GM18511 (cell line): ENCODE results near the gene YWHAH.

ENCODE experiments used
- ATAC-seq: cut with Tn5 transposase; IDR thresholded peaks from one replicate; pipeline ENCODE4 v1.9.1; 2021; ENCODE audit warnings: mild to moderate bottlenecking, moderate library complexity; ENCODE audit not compliant: unreplicated experiment

The YWHAH gene

DNA sequence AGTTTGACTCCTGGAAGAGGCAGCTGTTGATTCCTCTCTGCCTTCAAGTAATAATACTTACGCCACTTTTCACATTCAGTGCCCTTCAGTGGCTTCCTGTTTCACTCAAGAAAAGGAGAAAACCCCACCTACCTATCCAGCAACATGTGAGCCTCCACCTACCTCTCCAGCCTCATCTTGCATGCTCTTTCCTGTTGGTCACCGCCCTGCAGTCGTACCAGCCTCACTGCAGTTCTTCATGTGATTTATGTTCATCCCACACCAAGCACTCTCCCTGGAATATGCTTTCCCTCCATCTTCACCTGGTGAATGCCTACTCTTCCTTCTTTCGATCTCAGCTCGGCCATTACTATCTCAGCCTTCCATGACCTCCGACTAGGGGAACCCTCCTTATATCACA lies 21.8 kb upstream of the YWHAH start:
- ATAC-seq: no peak

DNA sequence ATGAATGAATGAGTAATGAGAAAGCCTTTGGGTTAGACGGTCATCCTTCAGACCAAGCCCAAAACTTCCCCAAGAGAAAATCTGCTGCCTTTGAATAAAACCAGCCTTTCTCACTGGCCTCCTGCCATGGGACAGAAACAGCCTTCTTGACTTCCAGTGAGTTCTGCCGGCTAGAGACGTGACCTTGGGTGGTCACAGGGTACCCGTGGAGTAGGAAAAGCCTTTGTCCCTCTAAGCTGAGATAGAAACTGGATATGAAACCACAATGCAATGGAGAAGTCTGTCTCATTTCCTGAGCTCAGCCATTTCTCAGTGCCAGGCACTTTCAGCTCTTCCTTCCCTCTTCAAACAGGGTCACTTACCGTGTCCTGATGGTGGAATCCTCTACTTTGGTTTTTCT lies 21.2 kb upstream of the YWHAH start:
- no peak for ATAC-seq

DNA sequence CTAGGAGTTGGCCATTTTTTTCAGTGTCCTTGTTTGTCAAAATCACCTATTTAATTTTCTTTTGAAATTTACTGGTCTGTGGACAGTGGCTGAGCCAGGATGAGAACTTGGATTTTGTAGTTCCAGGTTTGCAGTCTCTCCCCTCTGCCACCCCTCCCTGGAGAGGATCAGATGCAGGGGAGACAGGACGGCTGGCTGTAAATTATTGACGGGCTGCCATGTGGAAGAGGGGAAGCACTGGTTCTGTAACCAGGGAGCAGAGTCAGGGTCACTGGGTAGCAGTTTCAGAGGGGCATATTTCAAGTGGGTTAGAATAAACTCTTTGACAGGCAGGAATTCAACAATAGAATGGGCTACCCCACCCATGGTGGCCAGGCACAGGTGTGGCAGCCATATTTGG lies 20.6 kb upstream of the YWHAH start:
- no peak for ATAC-seq

GRCh38 chr22:31925056-31925455 lies 19.3 kb upstream of the YWHAH start:
- no peak for ATAC-seq

DNA sequence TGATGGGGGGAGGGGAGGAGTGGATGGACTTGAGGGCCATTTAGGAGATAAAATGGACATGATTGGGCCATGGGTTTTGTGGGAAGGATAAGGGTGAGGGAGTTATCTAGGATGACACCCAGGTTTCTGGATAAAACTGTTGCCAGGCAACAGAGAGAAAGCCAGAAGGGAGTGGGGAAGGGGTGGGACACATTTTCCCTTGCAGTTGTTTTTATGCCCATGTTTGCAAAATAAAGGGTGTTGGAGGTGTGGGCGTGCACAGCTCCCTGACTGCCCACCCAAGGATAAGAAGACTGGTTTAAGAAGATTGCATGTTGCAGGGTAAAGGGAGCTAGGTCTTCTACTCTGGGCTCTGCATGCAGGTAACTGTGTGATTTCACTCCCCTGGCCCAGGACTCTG lies 18.3 kb upstream of the YWHAH start:
- ATAC-seq: no peak

DNA sequence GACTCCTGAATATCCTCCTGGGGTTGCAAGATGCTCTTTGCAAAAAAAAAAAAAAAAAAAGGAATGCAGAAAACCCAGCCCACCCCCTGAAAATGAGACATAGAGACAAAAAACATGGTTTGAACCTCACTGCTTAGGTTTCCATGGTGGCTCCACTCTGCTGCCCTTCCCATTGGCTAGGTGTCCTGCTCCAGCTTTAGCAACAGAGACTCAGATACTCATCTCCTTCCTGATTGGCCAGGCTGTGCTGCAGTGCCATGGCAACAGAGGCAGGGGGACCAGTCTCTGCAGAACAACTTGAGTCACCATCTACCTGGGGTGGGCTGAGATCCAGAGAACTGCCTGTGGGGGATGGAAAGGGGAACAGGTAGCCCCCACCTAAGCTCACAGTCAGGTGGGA lies 17.4 kb upstream of the YWHAH start:
- ATAC-seq: no peak

DNA sequence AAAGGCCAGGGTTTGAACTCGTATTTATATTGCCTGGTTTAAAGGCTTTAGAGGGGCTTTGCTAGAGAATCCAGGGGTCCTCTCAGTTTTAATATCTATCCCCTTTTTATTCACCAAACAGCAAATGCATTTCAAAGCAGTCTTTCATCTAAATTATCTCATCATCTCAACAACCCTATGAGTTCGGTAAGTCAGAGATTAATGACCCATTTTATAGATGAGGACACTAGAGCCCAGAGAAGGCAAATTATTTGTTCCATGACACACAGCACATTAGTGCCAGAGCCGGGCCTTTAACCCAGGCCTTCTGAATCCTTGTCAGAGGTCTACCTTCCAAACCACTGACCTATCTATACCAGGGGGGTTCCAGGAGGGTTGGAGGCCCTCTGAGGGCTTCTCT lies 16.8 kb upstream of the YWHAH start:
- ATAC-seq: no peak

- ATAC-seq: no peak
Measured at GRCh38 chr22:31929167-31929930, 15.0 kb upstream of the YWHAH start.

DNA sequence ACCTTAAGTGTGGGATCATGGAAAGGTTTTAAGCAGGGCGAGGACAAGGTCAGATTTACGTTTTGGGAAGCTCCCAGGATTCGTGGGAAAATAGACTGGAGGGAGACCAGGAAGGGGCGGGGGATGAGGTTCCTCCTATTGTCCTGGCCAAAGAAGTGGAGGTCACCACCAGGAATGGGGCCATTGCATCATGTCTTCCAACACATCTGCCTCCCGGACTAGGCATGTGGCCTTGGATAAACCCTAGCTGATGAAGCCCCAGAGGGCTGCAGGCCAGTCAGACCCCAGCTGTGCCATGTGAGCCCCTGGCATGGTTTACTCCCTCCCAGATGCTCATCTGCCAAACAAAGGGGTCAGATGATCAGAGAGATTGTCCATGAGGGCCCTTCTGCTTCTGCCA lies 11.5 kb upstream of the YWHAH start:
- no peak for ATAC-seq

DNA sequence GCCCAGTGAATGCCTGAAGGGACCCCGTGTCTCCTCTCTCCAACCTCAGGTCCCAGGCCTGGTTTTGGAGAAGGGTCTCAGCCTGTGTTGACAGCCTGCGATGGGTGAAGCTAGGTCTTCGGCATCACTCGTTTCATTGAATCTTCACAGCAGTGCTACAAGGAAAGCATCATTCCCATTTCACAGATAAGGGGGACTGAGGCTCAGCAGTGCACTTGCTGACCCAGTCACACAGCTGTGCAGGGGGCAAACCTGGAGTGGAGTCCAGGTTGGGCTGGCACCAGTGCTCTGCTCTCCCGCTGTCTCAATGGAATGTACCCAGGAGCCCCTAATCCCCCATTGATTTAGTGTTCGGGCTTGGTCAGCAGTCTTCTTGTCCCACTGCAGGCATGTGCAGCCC lies 10.9 kb upstream of the YWHAH start:
- ATAC-seq: no peak

DNA sequence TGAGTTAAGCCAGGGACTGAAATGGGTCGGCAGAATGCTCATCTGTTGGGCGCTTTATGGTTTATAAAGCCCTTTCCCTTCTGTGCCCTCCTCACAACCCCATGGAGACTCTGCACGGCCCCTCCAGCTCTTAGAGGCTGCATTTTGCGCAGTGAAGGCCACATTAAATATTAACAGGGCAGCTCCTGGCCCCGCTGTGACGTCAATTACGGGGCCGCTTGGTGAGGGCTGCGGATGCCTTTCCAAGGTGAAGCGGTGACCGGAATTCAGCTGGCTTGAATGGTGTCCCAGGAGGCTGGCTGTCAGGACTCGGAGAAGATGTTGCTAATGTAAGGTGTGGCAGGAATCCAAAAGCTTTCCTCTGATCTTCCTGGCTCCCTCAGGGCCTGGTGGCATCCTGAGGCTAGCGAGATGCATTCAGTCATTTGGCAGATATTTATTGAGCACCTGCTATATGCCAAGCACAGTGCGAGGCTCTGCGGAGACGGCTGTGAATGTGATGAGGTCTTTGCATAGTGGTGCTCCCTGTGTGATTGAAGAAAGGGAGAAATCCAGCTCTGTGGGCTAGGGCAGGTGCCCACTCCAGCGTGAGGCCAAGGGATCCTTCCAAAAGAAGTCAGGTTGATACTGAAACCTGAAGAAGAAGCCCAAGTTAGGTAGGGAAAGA lies 10.4 kb upstream of the YWHAH start:
- ATAC-seq: no peak

GRCh38 chr22:31935961-31936635 lies 8.2 kb upstream of the YWHAH start:
- ATAC-seq: no peak

- ATAC-seq: no peak
Measured at GRCh38 chr22:31937341-31937740, 7.0 kb upstream of the YWHAH start.

DNA sequence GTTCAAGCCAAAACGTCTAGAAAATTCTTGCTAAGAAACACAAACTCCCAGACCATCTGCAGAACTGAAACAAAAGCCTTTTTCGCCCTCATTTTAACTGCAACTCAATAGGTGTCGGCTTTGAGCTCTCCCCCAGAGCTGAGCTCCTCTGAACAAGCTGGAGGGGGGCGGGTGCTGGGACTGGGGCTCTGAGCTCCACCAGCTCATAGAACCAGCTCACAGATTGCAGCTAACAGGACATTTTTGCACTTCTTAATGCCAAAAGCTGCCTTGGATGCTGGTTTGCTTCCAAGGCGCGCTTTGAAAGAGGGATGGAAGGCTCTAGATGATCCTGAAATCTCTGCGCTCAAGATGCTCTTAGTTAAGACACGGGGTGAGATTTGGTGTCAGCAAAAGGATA lies 6.0 kb upstream of the YWHAH start:
- no peak for ATAC-seq

DNA sequence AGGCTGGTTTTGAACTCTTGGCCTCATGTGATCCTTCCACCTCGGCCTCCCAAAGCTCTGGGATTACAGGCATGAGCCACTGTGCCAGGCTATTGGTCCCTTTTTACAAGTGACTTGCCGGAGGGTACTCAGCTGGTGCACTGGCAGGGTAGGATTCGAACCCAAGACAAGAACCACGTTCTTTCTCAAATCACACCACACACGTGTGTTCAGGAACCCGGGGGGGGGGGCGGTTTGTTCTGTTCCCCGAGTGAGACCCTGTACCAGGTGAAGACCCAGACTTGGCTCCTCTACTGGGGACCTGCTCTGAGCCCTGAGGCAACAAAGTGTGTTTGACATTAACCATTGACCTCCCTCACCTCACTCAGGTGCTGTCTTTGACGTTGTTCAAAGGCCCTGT lies 3.8 kb upstream of the YWHAH start:
- no peak for ATAC-seq

- ATAC-seq: no peak
Measured at GRCh38 chr22:31942091-31942490, 2.2 kb upstream of the YWHAH start.

GRCh38 chr22:31943206-31943977 lies 943 bp upstream of the YWHAH start:
- no peak for ATAC-seq

- peak; percentile 25 for ATAC-seq
Measured at GRCh38 chr22:31944700-31945442, 536 bp downstream of the YWHAH start.

GRCh38 chr22:31945443-31945855 lies 1.1 kb downstream of the YWHAH start:
- no peak for ATAC-seq

- ATAC-seq: no peak
Measured at GRCh38 chr22:31945971-31946680, 1.8 kb downstream of the YWHAH start.
